Femur (tissue), 1 donor: ENCODE measurements around the gene AR.
"Not testable (repeated sequence)": the region's sequence is repeated elsewhere in the genome, so short reads cannot be mapped to it uniquely, and the experiment has no call there.

Source experiments
- DNase-seq: peaks from one replicate; pipeline ENCODE4 v3.0.0-alpha.2; 2017

Gene AR

GRCh38 chrX:67564475-67564874 is 20.7 kb downstream of the AR start:
- DNase-seq: no peak

DNA sequence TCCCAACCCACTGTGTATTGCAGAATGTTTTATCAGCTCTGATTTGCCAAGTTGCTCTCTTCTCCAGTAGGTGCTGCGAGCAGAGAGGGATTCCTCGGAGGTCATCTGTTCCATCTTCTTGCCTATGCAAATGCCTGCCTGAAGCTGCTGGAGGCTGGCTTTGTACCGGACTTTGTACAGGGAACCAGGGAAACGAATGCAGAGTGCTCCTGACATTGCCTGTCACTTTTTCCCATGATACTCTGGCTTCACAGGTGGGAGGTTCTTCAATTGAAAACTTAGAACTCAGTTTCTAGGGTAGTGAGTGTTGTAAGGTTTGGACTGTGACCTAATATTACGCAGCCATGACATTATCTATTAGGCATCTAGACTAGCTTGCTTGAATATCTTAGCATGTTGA is 24.9 kb downstream of the AR start:
- no peak for DNase-seq

DNA sequence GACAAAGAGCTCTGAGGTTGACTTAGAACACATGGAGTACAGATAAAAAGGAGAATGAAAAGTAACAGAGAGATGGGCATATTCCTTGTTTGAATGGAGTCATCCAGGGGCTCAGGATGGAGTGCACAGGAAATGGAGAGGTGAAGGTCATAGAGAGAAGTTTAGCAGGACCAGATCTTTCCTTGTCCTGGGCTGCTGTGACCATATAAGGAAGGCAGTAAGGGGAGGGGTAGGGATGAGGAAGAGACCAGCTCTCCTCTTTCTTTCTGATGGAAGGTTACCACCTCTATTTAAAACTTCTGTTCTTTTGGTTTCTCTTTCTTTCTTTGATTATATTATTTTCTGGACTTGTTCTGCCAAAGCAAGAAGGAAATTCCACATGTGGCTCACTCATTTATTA is 27.0 kb downstream of the AR start:
- no peak for DNase-seq

- no peak for DNase-seq
These were observed 30.9 kb downstream of the AR start for GRCh38 chrX:67574696-67575095.

DNA sequence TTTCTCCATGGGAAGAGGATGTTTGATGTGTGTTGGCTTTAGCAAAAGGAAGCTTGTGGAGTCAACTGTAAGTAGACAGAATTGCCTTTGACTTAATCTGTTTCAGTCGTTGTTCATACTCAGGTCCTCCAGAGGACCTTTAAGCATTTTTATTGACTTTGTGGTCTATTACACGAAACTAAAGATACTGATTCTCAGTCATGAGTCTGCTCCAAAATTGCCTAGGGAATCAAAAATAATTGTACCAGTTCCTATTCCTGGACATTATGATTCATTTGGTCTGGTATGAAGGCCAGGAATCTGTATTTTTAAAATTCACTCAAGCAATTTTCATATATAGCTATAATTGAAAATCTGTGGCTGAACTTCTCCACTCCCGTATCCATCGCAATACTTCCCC is 38.6 kb downstream of the AR start:
- DNase-seq: no peak

DNA sequence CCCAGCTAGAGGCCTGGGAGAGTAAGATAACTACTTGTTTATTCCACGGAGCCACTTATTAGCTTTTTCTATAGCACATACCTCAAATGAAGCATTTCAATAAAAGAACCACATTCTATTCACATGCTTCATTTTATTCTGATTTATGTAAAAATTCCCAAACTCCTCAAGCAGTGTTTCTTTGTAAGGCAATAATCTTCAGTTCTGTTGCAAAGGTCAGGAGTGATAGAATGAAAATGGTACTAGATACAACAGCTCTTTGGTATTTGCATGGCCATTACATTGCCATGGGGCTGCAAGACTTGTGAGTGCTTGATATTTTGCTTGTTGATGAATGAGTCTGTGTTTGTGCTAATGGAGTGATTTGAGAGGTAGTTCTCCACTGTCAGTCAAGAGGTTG is 39.4 kb downstream of the AR start:
- DNase-seq: no peak

- DNase-seq: no peak
These were observed 41.6 kb downstream of the AR start for GRCh38 chrX:67585401-67585800.

DNA sequence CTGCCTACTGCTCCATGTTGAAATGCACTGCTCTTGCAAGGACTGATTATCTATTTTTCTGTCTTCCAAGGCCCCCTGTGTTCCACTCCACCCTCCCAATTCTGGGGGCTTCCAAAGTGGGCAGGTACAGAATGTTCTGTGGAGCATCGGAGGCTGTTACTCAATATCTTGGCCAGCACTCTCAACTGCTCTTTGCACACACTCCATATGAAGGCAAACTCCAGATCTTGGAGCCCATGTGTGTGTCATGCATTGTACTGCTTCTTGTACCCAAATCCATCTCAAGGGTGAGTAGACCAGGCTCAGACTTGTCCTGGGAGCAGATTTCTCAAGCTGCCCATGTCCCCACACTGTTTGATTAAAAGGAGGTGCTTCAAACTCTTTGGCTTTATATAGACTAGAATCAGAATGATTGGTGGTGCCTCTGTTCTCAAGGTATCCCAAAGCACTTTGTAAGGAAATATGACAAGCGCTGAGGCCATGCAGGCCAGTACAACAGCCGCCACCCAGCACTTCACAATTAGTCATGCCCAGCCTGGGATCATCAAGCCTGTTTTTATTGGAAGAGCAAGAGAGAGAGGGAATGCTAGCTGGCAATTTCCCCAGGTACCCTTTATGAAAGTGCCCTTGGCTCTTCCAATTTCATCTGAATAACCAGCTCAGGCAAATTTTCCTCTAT is 44.3 kb downstream of the AR start:
- DNase-seq: no peak

DNA sequence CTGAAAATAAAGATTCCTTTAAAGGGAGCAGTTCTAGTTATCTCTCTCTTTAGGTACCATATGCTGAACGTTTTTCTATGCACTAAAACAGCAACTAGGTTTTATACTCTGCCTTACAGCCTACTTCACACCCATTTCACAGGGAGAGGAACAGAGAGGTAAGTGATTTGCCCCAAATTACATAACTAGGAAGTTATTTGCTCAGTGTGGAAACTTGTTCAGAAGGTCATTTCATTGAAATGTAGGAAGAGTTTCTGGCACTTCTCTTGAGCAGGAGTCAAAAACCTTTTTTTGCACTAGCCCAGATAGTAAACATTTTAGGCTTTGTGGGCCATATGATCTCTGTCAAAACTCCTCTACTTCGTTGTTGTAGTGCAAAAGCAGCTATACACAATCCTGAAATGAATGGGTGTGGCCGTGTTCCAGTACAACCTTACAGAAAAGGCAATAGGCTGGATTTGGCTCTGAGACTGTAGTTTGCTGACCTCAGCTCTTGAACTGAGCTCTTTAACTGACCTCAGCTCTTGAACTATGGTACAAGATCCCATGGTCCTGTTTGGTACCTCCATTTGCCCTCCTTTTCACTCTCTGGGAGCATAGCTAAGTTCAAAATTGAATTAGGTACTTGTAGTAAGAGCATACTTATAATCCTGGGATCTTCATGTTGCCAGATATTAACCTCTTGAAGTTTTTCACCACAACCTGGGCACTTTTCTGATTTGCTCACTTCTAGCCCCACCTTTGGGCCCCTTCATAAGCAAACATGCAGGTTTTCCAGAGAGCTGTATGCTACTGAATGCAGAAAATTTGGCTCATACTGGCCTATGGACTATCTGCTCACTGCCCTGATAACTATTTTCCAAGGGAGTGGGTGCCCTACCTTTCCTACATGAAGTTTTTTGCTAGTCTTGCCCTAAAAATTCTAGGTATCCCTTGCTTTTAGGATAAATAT is 53.3 kb downstream of the AR start:
- no peak for DNase-seq

DNA sequence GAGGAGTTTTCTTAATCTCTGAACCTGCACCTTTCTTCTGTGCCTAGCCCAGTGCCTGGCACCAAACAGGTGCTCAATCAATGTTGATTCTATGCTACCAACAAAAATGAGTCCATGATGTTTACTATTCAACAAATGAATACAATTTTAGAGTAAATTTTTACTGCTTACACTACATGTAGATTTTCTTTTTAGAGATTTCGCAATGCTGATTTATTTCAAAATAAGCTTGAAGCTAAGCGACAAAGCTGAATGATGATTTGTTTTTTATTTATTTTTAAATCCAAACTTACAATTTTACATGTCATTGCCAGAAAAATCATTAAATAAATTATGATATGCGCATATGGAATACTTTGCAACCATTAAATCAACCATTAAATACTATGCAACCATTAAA is 55.7 kb downstream of the AR start:
- no peak for DNase-seq

GRCh38 chrX:67601771-67602170 is 58.0 kb downstream of the AR start:
- no peak for DNase-seq

DNA sequence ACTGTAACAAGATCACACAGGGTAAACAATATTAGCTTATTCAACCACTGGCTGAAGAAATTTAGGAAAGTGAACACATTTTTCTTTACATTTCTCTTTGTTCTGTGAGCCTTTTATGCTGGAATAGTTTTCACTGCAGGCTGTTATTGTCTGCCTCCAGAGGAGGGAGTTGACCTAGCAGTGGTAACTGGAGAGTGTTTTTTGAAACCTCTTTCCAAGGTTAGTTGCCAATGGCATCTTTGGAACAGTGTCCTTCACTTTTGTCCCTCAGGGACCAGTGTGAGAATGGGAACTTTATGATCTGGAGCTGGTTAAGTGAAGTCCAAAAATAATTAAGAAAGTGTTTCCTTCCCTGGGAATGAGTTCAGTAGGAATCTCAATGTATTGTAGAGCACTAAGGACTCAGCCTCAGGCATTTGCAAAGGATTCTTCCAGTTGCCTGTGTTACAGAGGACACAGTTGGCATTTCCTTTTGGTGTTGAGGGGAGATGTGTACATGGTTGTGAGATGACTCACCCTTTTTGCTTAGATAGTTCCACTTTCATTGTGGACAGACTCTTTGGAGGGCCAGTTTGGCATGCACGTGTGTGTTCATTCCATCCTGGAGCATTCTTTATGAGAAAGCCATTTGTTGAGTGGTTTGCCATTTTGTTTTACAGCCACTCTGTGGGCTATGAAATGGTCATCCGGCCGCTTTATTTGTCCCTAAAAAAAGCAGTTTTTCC is 61.3 kb downstream of the AR start:
- no peak for DNase-seq

DNA sequence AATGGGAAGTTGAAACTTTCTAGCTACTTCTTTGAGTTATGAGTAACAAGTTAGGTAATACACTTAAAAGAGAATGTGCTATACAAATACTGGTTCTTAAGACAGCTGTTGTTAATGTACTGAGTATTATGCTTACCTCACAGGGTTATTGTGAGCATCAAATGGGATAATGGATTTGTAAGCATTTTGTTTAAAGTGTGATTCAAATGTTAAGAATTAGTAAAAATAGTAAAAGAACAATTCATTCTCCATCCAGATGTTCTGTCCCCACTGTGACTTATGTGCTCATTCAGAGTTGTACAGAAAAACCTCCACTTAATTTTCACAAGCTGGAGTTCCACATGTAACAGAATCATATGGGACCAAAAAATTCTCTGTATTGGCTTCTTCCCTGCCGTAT is 63.6 kb downstream of the AR start:
- no peak for DNase-seq

GRCh38 chrX:67610282-67610681 is 66.5 kb downstream of the AR start:
- DNase-seq: no peak

GRCh38 chrX:67612231-67612630 is 68.4 kb downstream of the AR start:
- no peak for DNase-seq

GRCh38 chrX:67613366-67613765 is 69.5 kb downstream of the AR start:
- no peak for DNase-seq

GRCh38 chrX:67613996-67614395 is 70.2 kb downstream of the AR start:
- no peak for DNase-seq

DNA sequence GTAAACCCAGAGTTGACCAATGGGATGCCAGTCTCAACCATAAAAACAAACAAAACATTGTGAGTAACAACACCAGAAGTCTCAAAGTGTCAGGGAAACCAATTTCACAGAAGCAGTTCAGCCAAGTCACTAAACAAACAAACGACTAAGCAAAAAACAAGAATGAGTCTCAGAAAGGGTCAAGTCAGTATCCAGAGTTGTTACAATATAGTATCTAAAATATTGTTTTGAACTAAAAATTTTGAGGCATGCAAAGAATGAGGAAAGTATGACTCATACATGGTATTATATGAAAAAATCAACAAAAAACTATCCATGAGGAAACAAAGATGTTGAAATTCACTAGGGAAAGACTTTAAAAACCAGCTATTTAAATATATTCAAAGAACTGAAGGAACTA is 70.6 kb downstream of the AR start:
- DNase-seq: no peak

DNA sequence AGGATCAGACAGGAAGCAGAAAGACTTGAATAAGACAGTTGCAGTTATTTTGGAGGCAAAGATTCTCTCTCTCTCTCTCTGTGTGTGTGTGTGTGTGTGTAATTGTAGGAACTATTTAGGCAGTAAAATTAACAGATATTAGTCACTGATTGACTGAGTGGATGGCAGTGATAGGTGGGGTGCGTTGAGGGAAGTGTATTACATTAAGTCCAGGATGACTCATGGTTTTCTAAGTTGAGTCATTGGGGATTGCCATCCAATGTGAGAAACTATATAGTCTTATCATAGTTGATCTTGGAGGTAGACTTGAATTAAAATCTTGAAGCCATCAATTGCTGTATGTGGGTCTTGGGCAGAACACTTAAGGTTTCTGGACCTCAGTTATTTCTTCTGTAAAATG is 75.4 kb downstream of the AR start:
- no peak for DNase-seq

DNA sequence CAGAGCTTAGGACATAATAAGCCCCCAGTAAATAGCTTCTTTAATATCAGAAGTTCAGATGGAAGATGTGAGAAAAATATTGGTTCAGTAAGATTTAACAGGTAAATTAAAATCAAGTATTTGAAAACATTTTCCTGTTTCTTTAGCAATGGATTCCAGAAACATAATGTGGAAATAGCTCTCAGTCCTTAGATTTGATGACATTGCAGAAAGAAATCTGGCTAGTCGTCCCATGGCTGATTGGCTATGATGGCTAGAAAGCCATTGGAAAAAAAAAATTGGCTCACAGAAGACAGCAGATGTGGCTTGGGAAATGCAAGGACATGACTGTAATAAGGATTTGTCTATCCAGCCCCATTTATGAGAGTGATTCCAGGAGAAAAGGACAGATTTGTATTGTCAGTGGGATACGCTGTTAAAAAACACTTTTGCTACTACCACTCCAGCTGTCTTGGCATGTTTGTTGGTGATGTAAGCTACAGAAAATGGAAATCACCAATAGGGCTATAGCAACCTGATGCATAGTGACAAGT is 78.3 kb downstream of the AR start:
- DNase-seq: no peak

DNA sequence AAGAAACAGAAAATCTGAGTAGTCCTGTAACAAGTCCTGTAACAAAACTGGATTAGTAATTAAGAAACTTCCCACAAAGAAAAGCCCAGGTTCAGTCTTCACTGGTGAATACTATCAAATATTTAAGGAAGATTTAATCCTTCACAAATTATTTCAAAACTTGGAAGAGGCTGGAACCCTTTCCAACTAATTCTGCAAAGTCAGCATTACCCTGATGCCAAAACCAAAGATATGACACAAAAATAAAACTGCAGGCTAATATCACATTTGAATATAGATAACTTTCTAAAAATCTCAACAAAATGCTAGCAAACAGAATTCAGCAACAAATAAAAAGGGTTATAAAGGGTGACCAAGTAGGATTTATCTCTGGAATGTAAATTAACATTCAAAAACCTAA is 80.5 kb downstream of the AR start:
- DNase-seq: no peak

DNA sequence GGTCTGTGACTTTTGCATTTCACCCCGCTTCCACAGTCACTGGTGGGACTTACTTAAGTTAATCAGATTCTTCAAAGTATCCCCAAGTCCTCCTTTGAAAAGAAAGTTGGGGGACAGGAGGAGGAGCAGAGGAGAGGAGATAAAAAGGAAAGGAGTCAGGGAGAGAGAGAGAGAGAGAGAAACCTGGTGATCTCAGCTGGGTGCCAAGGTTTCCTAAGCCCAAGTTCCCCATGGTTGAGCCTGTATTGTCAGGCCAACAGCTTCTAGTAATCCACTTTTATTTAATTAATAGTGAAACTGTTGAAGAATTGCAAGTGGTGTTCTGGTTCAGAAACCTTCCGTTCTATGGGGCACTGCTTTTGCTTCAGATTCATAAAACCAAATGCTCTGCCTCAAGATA is 91.6 kb downstream of the AR start:
- DNase-seq: no peak

- DNase-seq: no peak
These were observed 92.7 kb downstream of the AR start for GRCh38 chrX:67636532-67636931.

GRCh38 chrX:67637293-67637692 is 93.5 kb downstream of the AR start:
- DNase-seq: not testable (repeated sequence)
